Ovary (tissue), 9 donors: ENCODE results near the gene MYO1A. TPM values are rescaled to one million over a fixed set of nuclear protein-coding genes. Genes with fewer than 3 reads are reported as not detected.
A peak's percentile ranks its signal among the peaks of the same experiment; 100 is the strongest.

Experiments
- DNase-seq, 5 donors: peaks; one replicate each; pipeline ENCODE4 v3.0.0-alpha.2; 2019 to 2020
- H3K27ac ChIP-seq, 2 donors: fragments of 200-600 bp; one replicate each; pipeline versions ENCODE4 v1.5.1 to v1.8.0; 2019 to 2022
- H3K27me3 ChIP-seq: fragments of 200-600 bp; one replicate; pipeline ENCODE4 v1.8.0; 2022
- H3K36me3 ChIP-seq: fragments of 200-600 bp; sonication (generic); one replicate; pipeline ENCODE4 v1.5.1; 2019
- H3K4me1 ChIP-seq: one replicate; pipeline ENCODE4 v1.8.1; 2013; ENCODE audit warnings: mild to moderate bottlenecking, moderate library complexity; ENCODE audit not compliant: insufficient read depth
- H3K4me3 ChIP-seq: fragments of 200-600 bp; sonication (generic); one replicate; pipeline ENCODE4 v1.5.1; 2017
- H3K9me3 ChIP-seq, 2 donors: fragments of 200-600 bp in 1 of 2; sonication (generic) in 1 of 2; one replicate each; pipeline versions ENCODE4 v1.5.1 to v1.8.1; 2013 to 2019; ENCODE audit warnings: mild to moderate bottlenecking in 1 of 2, moderate library complexity in 1 of 2
- EP300 ChIP-seq: sonication (generic); formaldehyde crosslinking; IDR thresholded peaks from one replicate; pipeline ENCODE4 v1.6.1; 2017; ENCODE audit warnings: antibody characterized with exemption
- POLR2A ChIP-seq: fragments of 450-650 bp; IDR thresholded peaks from one replicate; pipeline ENCODE4 v1.6.1; 2017; ENCODE audit warnings: antibody characterized with exemption, mild to moderate bottlenecking, moderate library complexity
- WGBS, 3 donors: extraction: QIAGEN DNeasy Blood & Tissue Kit in 1 of 3; methylation state at CpG; one replicate each; pipeline versions ENCODE4 v1.1.5 to v1.1.7; 2013 to 2017; 5-methylcytosine and 5-hydroxymethylcytosine counted together
- intact Hi-C, 4 donors: fragments of 100-400 bp; cut with DNase I; formaldehyde crosslinking; loops; one replicate each; pipeline versions ENCODE4 v1.11.0 to v1.15.1; 2022 to 2023
- polyA plus RNA-seq, 2 donors: library from polyadenylated mRNA; stranded (reverse); fragments of 200-250 nt in 1 of 2; fragments of 350-450 nt in 1 of 2; fragmentation: Illumina TruSeq in 1 of 2; extraction: RNeasy Lipid Tissue Mini Kit (QIAGEN cat#74804) in 1 of 2; gene quantifications; one replicate each; pipeline ENCODE4 v1.2.3, GENCODE V29; 2013 to 2014
- total RNA-seq, 7 donors: library from RNA; depleted of rRNA in 2 of 7; stranded (reverse); fragments of >200 nt in 2 of 7; fragmentation: NEBNext Ultra II Directional in 3 of 7; extraction: Animal tissue kit (Norgen Biotek cat#: 25700) in 3 of 7; gene quantifications; one replicate each; pipeline versions ENCODE4 v1.1.0 to v1.2.4, GENCODE V29; 2016 to 2023
- TF ChIP-seq, protein P1 (sequence below), 3 donors: fragments of 450-650 bp in 2 of 3; fragments of 200-600 bp in 1 of 3; IDR thresholded peaks; one replicate each; pipeline versions ENCODE4 v1.5.1 to v1.8.0; 2016 to 2022; ENCODE audit warnings: antibody characterized with exemption in 3 of 3, mild to moderate bottlenecking in 1 of 3
- donor health status: DM: no; HTN: no; CAD: no; lungs with moderate emphysema.
- donor health status: DM: no; HTN: no; CAD: no.
- donor health status: Bipolar disorder and iron deficiency.
- donor health status: DM: yes; HTN: yes; CAD: no.
- donor health status: DM: no; HTN: no; CAD: no.
- donor health status: DM: yes; HTN: yes; CAD: no.

The MYO1A gene
- total and polyA plus RNA-seq, 9 donors, result 0.08 to 2.6 (median 0.23) TPM; not detected in 2

DNA sequence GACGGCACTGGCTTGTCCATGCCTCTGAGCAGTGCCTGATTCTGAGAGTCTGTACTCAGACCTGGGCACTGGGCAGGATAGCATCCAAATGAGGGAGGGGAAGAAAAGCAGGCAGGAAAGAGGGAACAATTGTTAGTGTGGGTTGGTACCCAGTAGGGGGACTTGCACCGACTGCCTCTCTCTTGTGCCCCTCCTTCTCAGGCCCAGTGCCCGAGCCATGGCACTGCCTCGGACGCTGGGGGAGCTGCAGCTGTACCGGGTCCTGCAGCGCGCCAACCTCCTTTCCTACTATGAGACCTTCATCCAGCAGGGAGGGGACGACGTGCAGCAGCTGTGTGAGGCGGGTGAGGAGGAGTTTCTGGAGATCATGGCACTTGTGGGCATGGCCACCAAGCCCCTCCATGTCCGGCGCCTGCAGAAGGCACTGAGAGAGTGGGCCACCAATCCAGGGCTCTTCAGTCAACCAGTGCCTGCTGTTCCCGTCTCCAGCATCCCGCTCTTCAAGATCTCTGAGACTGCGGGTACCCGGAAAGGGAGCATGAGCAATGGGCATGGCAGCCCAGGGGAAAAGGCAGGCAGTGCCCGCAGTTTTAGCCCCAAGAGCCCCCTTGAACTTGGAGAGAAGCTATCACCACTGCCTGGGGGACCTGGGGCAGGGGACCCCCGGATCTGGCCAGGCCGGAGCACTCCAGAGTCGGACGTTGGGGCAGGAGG, 41.2 kb upstream of the MYO1A start:
- peak in 2 of 5 donors; percentile 46 to 60 for DNase-seq
- 31 to 44% (median 33%) methylated on average over 20 to 22 of the region's 22 CpGs for WGBS, 3 donors
- peak overlapping the region; percentile 34 to 99 for H3K27ac ChIP-seq
- no peaks in the 10 kb centered on the region for H3K9me3 ChIP-seq
- TF ChIP-seq, protein P1, sequence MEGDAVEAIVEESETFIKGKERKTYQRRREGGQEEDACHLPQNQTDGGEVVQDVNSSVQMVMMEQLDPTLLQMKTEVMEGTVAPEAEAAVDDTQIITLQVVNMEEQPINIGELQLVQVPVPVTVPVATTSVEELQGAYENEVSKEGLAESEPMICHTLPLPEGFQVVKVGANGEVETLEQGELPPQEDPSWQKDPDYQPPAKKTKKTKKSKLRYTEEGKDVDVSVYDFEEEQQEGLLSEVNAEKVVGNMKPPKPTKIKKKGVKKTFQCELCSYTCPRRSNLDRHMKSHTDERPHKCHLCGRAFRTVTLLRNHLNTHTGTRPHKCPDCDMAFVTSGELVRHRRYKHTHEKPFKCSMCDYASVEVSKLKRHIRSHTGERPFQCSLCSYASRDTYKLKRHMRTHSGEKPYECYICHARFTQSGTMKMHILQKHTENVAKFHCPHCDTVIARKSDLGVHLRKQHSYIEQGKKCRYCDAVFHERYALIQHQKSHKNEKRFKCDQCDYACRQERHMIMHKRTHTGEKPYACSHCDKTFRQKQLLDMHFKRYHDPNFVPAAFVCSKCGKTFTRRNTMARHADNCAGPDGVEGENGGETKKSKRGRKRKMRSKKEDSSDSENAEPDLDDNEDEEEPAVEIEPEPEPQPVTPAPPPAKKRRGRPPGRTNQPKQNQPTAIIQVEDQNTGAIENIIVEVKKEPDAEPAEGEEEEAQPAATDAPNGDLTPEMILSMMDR (IDR thresholded peaks at IDR 0.05), result no peak
- TF ChIP-seq EP300 (no peak), POLR2A (no peak)
- peaks cover 25% of the 10 kb centered on the region for H3K4me1 ChIP-seq
- intact Hi-C loops, result no loop called here
- H3K27me3 ChIP-seq, result no peaks in the 10 kb centered on the region
- H3K4me3 ChIP-seq, result peak overlapping the region; percentile 67
- H3K36me3 ChIP-seq, result no peaks in the 10 kb centered on the region

DNA sequence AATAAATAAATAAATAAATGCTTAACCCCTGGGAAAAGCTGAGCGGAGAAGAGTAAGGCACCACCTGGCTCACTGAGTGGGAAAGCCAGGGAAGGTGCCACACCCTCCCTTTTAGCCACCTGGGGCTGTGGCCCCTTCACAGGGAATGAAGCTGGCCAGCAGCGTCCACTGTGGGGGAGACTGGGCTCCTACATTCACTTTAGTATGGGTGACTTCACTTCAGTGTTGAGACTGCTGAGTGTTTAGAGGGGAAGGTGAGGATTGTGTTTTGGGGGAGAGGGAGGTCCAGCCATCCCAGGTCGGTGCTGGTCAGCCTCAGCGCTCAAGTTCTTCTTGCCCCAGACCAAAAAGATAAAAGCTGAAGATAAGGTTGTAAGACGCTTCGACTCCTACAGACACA, 40.6 kb upstream of the MYO1A start:
- TF ChIP-seq, protein P1 (IDR thresholded peaks at IDR 0.05), result no peak
- TF ChIP-seq EP300 (no peak), POLR2A (no peak)
- WGBS, 3 donors, result 3 to 10% (median 7%) methylated on average over 6 of the region's 6 CpGs
- H3K9me3 ChIP-seq, result no peaks in the 10 kb centered on the region
- peak in 2 of 5 donors; percentile 37 to 39 for DNase-seq
- H3K4me3 ChIP-seq, result peak overlapping the region; percentile 67
- H3K36me3 ChIP-seq, result no peaks in the 10 kb centered on the region
- peak overlapping the region; percentile 4 to 99 for H3K27ac ChIP-seq
- peaks cover 27% of the 10 kb centered on the region for H3K4me1 ChIP-seq
- no peaks in the 10 kb centered on the region for H3K27me3 ChIP-seq
- intact Hi-C loops, result no loop called here

DNA sequence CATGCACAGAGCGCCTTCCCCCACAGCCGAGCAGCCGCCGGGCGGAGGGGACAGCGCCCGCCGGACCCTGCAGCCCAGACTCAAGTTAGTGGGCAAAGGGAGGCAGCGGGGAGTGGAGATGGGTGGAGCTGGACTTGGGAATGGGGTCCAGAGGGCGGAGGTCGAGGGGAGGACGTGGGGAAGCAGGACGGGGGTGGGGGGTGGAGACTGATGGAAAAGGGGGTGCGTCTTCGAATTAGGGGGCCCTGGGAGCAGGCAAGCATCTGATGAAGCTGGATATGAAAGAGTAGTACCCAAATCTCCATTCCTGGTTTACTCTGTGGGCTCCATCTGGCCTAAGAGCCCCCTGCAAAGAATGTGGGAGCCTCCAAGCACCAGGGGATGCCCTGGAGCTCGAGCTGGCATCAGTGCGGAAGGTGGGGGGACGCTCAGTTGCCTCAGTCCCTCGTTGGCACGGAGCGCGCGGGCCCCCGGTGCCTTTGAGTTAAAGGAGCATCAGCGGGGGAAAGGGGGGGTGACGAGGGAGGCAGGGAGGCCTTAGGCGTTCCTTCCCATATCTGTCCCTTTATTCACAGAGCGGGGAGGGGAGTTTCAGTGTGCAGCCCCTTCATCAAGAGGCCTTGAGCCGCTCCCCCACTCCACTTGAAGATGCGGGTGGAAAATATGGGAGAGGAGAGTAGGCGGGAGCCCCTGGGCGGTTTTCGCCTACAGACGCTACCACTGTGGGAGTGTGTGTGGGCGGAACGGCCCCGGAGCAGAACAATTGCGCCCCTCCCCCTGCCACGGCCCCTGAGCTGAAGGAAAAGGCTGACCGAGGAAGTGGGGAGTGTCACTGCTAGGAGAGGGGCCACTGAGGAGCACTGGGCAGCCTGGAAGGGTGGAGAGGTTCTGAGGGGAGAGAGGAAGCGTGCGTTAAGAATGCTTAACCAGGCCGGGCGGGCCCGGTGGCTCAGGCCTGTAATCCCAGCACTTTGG, 39.6 kb upstream of the MYO1A start:
- DNase-seq, result peak; percentile 80 to 87 (median 81)
- Histone ChIP-seq H3K4me3 (peak overlapping the region; percentile 67), H3K27me3 (no peaks in the 10 kb centered on the region), H3K36me3 (no peaks in the 10 kb centered on the region), H3K4me1 (peaks cover 26% of the 10 kb centered on the region), H3K9me3 (no peaks in the 10 kb centered on the region), H3K27ac (peak overlapping the region; percentile 93 to 99)
- intact Hi-C loops, result loop anchor here in 2 of 4 donors (2.0 kb wide), 2 partner anchors 17 to 21 kb away; partner anchors contain the start of gene STAT6 (in 1 of the 2)
- TF ChIP-seq, protein P1 (IDR thresholded peaks at IDR 0.05), result no peak
- TF ChIP-seq EP300 (no peak), POLR2A (no peak)
- 0 to 1% (median 0%) methylated on average over 45 of the region's 45 CpGs for WGBS, 3 donors
